Tibial nerve (tissue), 4 donors: ENCODE data around the gene TEP1. TPM values are rescaled to one million over a fixed set of nuclear protein-coding genes. Genes with fewer than 3 reads are reported as not detected.

Experiments used
- DNase-seq, 2 donors: peaks; one replicate each; pipeline ENCODE4 v3.0.0-alpha.2; 2019; ENCODE audit warnings: low spot score in 2 of 2
- H3K27ac ChIP-seq, 4 donors: fragments of 200-600 bp; sonication (generic) in 3 of 4; one replicate each; pipeline ENCODE4 v1.5.1; 2017 to 2019; ENCODE audit warnings: mild to moderate bottlenecking in 1 of 4
- H3K27me3 ChIP-seq, 2 donors: fragments of 200-600 bp; sonication (generic) in 1 of 2; one replicate each; pipeline versions ENCODE4 v1.5.1 to v1.6.0; 2017 to 2019
- H3K36me3 ChIP-seq, 3 donors: fragments of 200-600 bp; sonication (generic); one replicate each; pipeline ENCODE4 v1.5.1; 2018 to 2019
- H3K4me1 ChIP-seq, 4 donors: fragments of 200-600 bp; sonication (generic) in 3 of 4; one replicate each; pipeline ENCODE4 v1.5.1; 2017 to 2019
- H3K4me3 ChIP-seq, 4 donors: fragments of 200-600 bp; sonication (generic) in 3 of 4; one replicate each; pipeline ENCODE4 v1.5.1; 2017 to 2019; ENCODE audit warnings: mild to moderate bottlenecking in 1 of 4, moderate library complexity in 1 of 4
- H3K9me3 ChIP-seq, 4 donors: fragments of 200-600 bp; sonication (generic) in 3 of 4; one replicate each; pipeline ENCODE4 v1.5.1; 2017 to 2019
- CTCF ChIP-seq, 5 experiments: fragments of 200-600 bp in 3 of 5; fragments of 450-650 bp in 2 of 5; sonication (generic) in 3 of 5; IDR thresholded peaks; one replicate each; pipeline ENCODE4 v1.5.1; 2016 to 2019; ENCODE audit warnings: antibody characterized with exemption in 5 of 5, mild to moderate bottlenecking in 3 of 5, moderate library complexity in 2 of 5
- EP300 ChIP-seq, 2 donors: sonication (generic); formaldehyde crosslinking; IDR thresholded peaks; one replicate each; pipeline ENCODE4 v1.6.1; 2017; ENCODE audit warnings: antibody characterized with exemption in 2 of 2, mild to moderate bottlenecking in 1 of 2
- POLR2A ChIP-seq, 2 donors: fragments of 450-650 bp; IDR thresholded peaks; one replicate each; pipeline ENCODE4 v1.6.1; 2017; ENCODE audit warnings: antibody characterized with exemption in 2 of 2, mild to moderate bottlenecking in 2 of 2, moderate library complexity in 2 of 2
- WGBS, 2 donors: methylation state at CpG; one replicate each; pipeline ENCODE4 v1.1.5; 2018; 5-methylcytosine and 5-hydroxymethylcytosine counted together
- total RNA-seq, 4 donors: library from RNA; depleted of rRNA; stranded (reverse); fragments of >200 nt; gene quantifications; one replicate each; pipeline ENCODE4 v1.1.0, GENCODE V29; 2016

TEP1 gene
- total RNA-seq, 4 donors from 2014 or later, result 30.3 to 50.0 (median 36.0) TPM

GRCh38 chr14:20441461-20441860 lies 28.2 kb upstream of the TEP1 start:
- Histone ChIP-seq H3K27ac (no peak overlapping the region), H3K27me3 (no peaks in the 10 kb centered on the region), H3K36me3 (peaks cover 0 to 29% (median 5%) of the 10 kb centered on the region in 3 donors), H3K4me3 (no peak overlapping the region), H3K4me1 (no peaks in the 10 kb centered on the region), H3K9me3 (no peaks in the 10 kb centered on the region)
- DNase-seq, result no peak
- no peak for TF ChIP-seq POLR2A (IDR thresholded peaks at IDR 0.05)
- no peak for TF ChIP-seq EP300 (IDR thresholded peaks at IDR 0.05)
- no peak for TF ChIP-seq CTCF (IDR thresholded peaks at IDR 0.05)
- WGBS, 2 donors, result 85 to 91% methylated on average over 2 of the region's 2 CpGs

- WGBS, 2 donors, result 75 to 76% methylated on average over 5 of the region's 5 CpGs
- Histone ChIP-seq H3K4me3 (no peak overlapping the region), H3K36me3 (peaks cover 0 to 23% (median 4%) of the 10 kb centered on the region in 3 donors), H3K4me1 (peaks cover 0 to 4% (median 0%) of the 10 kb centered on the region in 4 donors), H3K9me3 (no peaks in the 10 kb centered on the region), H3K27ac (no peak overlapping the region), H3K27me3 (no peaks in the 10 kb centered on the region)
- DNase-seq, result no peak
- TF ChIP-seq CTCF (IDR thresholded peaks at IDR 0.05) (no peak), EP300 (IDR thresholded peaks at IDR 0.05) (no peak), POLR2A (IDR thresholded peaks at IDR 0.05) (no peak)
Observed at GRCh38 chr14:20440882-20441281, 27.6 kb upstream of the TEP1 start.

- 80 to 85% methylated on average over 5 of the region's 5 CpGs for WGBS, 2 donors
- TF ChIP-seq POLR2A (IDR thresholded peaks at IDR 0.05), result no peak
- TF ChIP-seq CTCF (IDR thresholded peaks at IDR 0.05), result no peak
- no peak for TF ChIP-seq EP300 (IDR thresholded peaks at IDR 0.05)
- no peak for DNase-seq
Observed at GRCh38 chr14:20440465-20440864, 27.2 kb upstream of the TEP1 start.

GRCh38 chr14:20438664-20439063 lies 25.4 kb upstream of the TEP1 start:
- WGBS, 2 donors, result 83 to 88% methylated on average over 7 of the region's 7 CpGs
- Histone ChIP-seq H3K4me3 (no peak overlapping the region), H3K27me3 (no peaks in the 10 kb centered on the region)

More at GRCh38 chr14:20440465-20440864, 27.2 kb upstream of the TEP1 start:
- no peaks in the 10 kb centered on the region for H3K27me3 ChIP-seq
- H3K9me3 ChIP-seq, result no peaks in the 10 kb centered on the region
- H3K4me1 ChIP-seq, result peaks cover 0 to 8% (median under 1%) of the 10 kb centered on the region in 4 donors
- peaks cover 0 to 19% (median under 1%) of the 10 kb centered on the region in 3 donors for H3K36me3 ChIP-seq
- no peak overlapping the region for H3K4me3 ChIP-seq
- H3K27ac ChIP-seq, result no peak overlapping the region

GRCh38 chr14:20436363-20436755 lies 23.1 kb upstream of the TEP1 start:
- H3K36me3 ChIP-seq, result no peaks in the 10 kb centered on the region
- DNase-seq, result no peak
- no peak overlapping the region for H3K4me3 ChIP-seq
- peak overlapping the region in 1 of 4 donors; percentile 87 for H3K27ac ChIP-seq
- 89 to 93% methylated on average over 4 of the region's 4 CpGs for WGBS, 2 donors
- H3K9me3 ChIP-seq, result no peaks in the 10 kb centered on the region
- H3K4me1 ChIP-seq, result peaks cover 0 to 27% (median 10%) of the 10 kb centered on the region in 4 donors
- TF ChIP-seq CTCF (IDR thresholded peaks at IDR 0.05) (no peak), EP300 (IDR thresholded peaks at IDR 0.05) (no peak), POLR2A (IDR thresholded peaks at IDR 0.05) (no peak)
- H3K27me3 ChIP-seq, result no peaks in the 10 kb centered on the region

More at GRCh38 chr14:20438664-20439063, 25.4 kb upstream of the TEP1 start:
- TF ChIP-seq POLR2A (IDR thresholded peaks at IDR 0.05) (no peak), CTCF (IDR thresholded peaks at IDR 0.05) (no peak), EP300 (IDR thresholded peaks at IDR 0.05) (no peak)
- Histone ChIP-seq H3K36me3 (peaks cover 0 to 5% (median 0%) of the 10 kb centered on the region in 3 donors), H3K9me3 (no peaks in the 10 kb centered on the region), H3K27ac (no peak overlapping the region), H3K4me1 (peaks cover 0 to 26% (median 10%) of the 10 kb centered on the region in 4 donors)
- no peak for DNase-seq
